Osteoblast (primary cell): ENCODE data around the gene SYTL5. TPM values are rescaled to one million over a fixed set of nuclear protein-coding genes. Genes with fewer than 3 reads are reported as not detected.

Experiments used
- DNase-seq: peaks from one replicate; pipeline ENCODE4 v3.0.0; 2011; ENCODE audit warnings: low spot score, mixed read lengths; ENCODE audit not compliant: insufficient read length; ENCODE audit errors: missing footprints
- H2AFZ ChIP-seq: 2 replicates; pipeline ENCODE4 v1.6.0; 2011; ENCODE audit warnings: mild to moderate bottlenecking, low read length
- H3K27ac ChIP-seq: 2 replicates; pipeline ENCODE4 v1.5.1; 2011; ENCODE audit warnings: mild to moderate bottlenecking, low read depth, low read length, moderate library complexity
- H3K27me3 ChIP-seq: 2 replicates; pipeline ENCODE4 v1.6.0; 2012; ENCODE audit warnings: mild to moderate bottlenecking, control low read depth, inconsistent platforms, low read length, moderate library complexity; ENCODE audit not compliant: insufficient read depth
- H3K36me3 ChIP-seq: 2 replicates; pipeline ENCODE4 v1.5.1; 2011; ENCODE audit warnings: mild to moderate bottlenecking, low read length, control low read depth, moderate library complexity; ENCODE audit not compliant: insufficient read depth
- H3K4me1 ChIP-seq: 2 replicates; pipeline ENCODE4 v1.5.1; 2011; ENCODE audit warnings: mild to moderate bottlenecking, low read length, control low read depth, moderate library complexity; ENCODE audit not compliant: insufficient read depth
- H3K4me2 ChIP-seq: 2 replicates; pipeline ENCODE4 v1.6.0; 2011; ENCODE audit warnings: mild to moderate bottlenecking, low read length; ENCODE audit not compliant: insufficient read depth
- H3K4me3 ChIP-seq: fragments of 200-600 bp; sonication (generic); 3 replicates; pipeline ENCODE4 v1.5.1; 2012; ENCODE audit warnings: mild to moderate bottlenecking, low read length, inconsistent platforms; ENCODE audit not compliant: insufficient read depth
- H3K79me2 ChIP-seq: 2 replicates; pipeline ENCODE4 v1.6.0; 2012; ENCODE audit warnings: mild to moderate bottlenecking, low read length, control low read depth, inconsistent platforms; ENCODE audit not compliant: insufficient read depth
- H3K9me3 ChIP-seq: 2 replicates; pipeline ENCODE4 v1.5.1; 2011; ENCODE audit warnings: low read depth, low read length, control low read depth
- H4K20me1 ChIP-seq: 2 replicates; pipeline ENCODE4 v1.6.0; 2012; ENCODE audit warnings: mild to moderate bottlenecking, low read length, control low read depth; ENCODE audit not compliant: insufficient read depth
- total RNA-seq: library from RNA; depleted of rRNA; stranded (reverse); fragments of >200 nt; gene quantifications from 2 replicates; pipeline ENCODE4 v1.2.3, GENCODE V29; 2012
- TF ChIP-seq, protein P1 (sequence below): IDR thresholded peaks from 2 replicates; pipeline ENCODE4 v1.5.1; 2011; ENCODE audit warnings: mild to moderate bottlenecking, low read depth, low read length, moderate library complexity; ENCODE audit errors: extremely low read depth

Gene SYTL5
- total RNA-seq, 1 donor, result under 0.01 TPM

GRCh38 chrX:38069991-38070390, 63.6 kb downstream of the SYTL5 start:
- no peak overlapping the region for H3K4me2 ChIP-seq
- H3K27me3 ChIP-seq, result no peaks in the 10 kb centered on the region
- no peaks in the 10 kb centered on the region for H4K20me1 ChIP-seq
- no peak overlapping the region for H2AFZ ChIP-seq
- H3K27ac ChIP-seq, result no peak overlapping the region
- no peaks in the 10 kb centered on the region for H3K4me1 ChIP-seq
- H3K36me3 ChIP-seq, result no peaks in the 10 kb centered on the region
- H3K4me3 ChIP-seq, result no peak overlapping the region
- no peaks in the 10 kb centered on the region for H3K79me2 ChIP-seq
- TF ChIP-seq, protein P1, sequence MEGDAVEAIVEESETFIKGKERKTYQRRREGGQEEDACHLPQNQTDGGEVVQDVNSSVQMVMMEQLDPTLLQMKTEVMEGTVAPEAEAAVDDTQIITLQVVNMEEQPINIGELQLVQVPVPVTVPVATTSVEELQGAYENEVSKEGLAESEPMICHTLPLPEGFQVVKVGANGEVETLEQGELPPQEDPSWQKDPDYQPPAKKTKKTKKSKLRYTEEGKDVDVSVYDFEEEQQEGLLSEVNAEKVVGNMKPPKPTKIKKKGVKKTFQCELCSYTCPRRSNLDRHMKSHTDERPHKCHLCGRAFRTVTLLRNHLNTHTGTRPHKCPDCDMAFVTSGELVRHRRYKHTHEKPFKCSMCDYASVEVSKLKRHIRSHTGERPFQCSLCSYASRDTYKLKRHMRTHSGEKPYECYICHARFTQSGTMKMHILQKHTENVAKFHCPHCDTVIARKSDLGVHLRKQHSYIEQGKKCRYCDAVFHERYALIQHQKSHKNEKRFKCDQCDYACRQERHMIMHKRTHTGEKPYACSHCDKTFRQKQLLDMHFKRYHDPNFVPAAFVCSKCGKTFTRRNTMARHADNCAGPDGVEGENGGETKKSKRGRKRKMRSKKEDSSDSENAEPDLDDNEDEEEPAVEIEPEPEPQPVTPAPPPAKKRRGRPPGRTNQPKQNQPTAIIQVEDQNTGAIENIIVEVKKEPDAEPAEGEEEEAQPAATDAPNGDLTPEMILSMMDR, result no peak
- H3K9me3 ChIP-seq, result no peaks in the 10 kb centered on the region
- DNase-seq, result no peak

DNA sequence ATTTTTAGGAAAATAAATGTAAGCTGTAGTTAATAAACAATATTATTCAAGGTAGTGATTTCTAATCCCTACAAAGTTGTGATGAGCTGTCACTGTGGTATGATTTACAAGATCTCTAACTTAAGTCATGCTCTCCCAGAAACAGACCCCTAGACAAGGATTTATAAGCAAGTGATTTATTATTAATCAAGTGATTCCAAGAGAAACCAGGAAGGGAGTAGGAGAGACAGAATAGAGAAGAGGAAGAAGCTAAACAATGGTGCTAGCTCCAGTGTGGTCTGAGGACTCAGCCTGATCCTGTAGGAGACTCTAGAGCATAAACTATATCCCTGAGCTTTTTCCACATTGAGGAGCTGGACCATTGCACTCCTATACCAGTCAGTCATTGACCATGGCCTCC, 73.1 kb downstream of the SYTL5 start:
- TF ChIP-seq, protein P1, result no peak
- Histone ChIP-seq H2AFZ (no peak overlapping the region), H3K36me3 (no peaks in the 10 kb centered on the region)

DNA sequence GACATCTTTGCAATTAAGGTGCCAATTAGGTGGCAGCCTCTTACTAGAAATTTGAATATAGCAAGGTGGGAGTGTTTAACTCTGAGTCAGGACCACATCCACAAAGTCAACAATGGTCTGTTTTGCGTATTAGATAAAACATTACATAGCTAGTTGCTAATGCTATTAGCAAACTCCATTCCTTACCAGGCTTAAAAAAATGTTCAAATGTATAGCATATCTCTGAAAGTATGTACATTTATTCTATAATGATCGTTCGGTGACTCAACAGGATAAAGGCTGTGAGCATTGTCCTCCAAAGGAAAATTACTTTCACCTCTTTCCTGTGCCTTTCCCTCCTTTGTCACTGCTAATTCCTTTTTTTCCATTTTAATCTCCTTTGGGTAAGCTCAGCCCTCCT, 74.5 kb downstream of the SYTL5 start:
- Histone ChIP-seq H3K27me3 (no peaks in the 10 kb centered on the region), H2AFZ (no peak overlapping the region), H3K4me3 (no peak overlapping the region), H3K4me1 (no peaks in the 10 kb centered on the region), H3K36me3 (no peaks in the 10 kb centered on the region), H3K9me3 (no peaks in the 10 kb centered on the region), H3K4me2 (no peak overlapping the region), H4K20me1 (no peaks in the 10 kb centered on the region), H3K79me2 (no peaks in the 10 kb centered on the region), H3K27ac (no peak overlapping the region)
- no peak for DNase-seq
- TF ChIP-seq, protein P1, result no peak

More for the DNA sequence above, 73.1 kb downstream of the SYTL5 start:
- Histone ChIP-seq H3K4me2 (no peak overlapping the region), H3K9me3 (no peaks in the 10 kb centered on the region), H4K20me1 (no peaks in the 10 kb centered on the region), H3K27ac (no peak overlapping the region), H3K27me3 (no peaks in the 10 kb centered on the region), H3K79me2 (no peaks in the 10 kb centered on the region), H3K4me1 (no peaks in the 10 kb centered on the region), H3K4me3 (no peak overlapping the region)
- DNase-seq, result no peak

GRCh38 chrX:38081909-38082308, 75.6 kb downstream of the SYTL5 start:
- H3K9me3 ChIP-seq, result no peaks in the 10 kb centered on the region
- no peak overlapping the region for H3K27ac ChIP-seq
- no peaks in the 10 kb centered on the region for H4K20me1 ChIP-seq
- no peak overlapping the region for H3K4me3 ChIP-seq
- TF ChIP-seq, protein P1, result no peak
- DNase-seq, result no peak
- H2AFZ ChIP-seq, result no peak overlapping the region
- H3K79me2 ChIP-seq, result no peaks in the 10 kb centered on the region
- H3K4me1 ChIP-seq, result no peaks in the 10 kb centered on the region
- no peak overlapping the region for H3K4me2 ChIP-seq
- H3K36me3 ChIP-seq, result no peaks in the 10 kb centered on the region
- H3K27me3 ChIP-seq, result no peaks in the 10 kb centered on the region
